ENCODE data around the gene MKNK1.

The MKNK1 gene

GRCh38 chr1:46575778-46576177, 28.3 kb downstream of the MKNK1 start:
- DNase-seq (ENCODE audit: low read depth): no peak
- no peak overlapping the region for H3K4me3 ChIP-seq (ENCODE audit: low read length)
- TF ChIP-seq, protein P1, sequence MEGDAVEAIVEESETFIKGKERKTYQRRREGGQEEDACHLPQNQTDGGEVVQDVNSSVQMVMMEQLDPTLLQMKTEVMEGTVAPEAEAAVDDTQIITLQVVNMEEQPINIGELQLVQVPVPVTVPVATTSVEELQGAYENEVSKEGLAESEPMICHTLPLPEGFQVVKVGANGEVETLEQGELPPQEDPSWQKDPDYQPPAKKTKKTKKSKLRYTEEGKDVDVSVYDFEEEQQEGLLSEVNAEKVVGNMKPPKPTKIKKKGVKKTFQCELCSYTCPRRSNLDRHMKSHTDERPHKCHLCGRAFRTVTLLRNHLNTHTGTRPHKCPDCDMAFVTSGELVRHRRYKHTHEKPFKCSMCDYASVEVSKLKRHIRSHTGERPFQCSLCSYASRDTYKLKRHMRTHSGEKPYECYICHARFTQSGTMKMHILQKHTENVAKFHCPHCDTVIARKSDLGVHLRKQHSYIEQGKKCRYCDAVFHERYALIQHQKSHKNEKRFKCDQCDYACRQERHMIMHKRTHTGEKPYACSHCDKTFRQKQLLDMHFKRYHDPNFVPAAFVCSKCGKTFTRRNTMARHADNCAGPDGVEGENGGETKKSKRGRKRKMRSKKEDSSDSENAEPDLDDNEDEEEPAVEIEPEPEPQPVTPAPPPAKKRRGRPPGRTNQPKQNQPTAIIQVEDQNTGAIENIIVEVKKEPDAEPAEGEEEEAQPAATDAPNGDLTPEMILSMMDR (IDR thresholded peaks at IDR 0.05; ENCODE audit: insufficient read depth, low read depth, low read length, missing control alignments): no peak

DNA sequence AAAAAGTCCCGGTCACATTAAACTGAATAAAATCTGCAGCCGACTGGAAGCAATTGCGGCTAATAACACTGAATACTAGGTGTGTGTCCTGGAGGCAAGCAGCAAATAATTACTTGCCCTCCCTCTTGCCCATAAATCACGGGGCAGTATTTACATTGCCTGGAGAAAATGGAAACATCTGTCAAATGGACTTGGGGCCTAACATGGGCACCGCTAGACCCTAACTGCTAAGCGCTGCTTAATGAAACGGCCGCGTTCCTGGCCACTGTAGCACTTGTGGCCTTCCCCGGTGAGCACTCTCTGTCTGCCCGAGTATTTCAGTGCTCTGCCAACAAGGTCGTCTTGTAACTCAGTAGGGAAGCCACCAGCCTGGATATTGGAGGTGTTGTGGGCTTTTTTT, 28.8 kb downstream of the MKNK1 start:
- TF ChIP-seq, protein P1 (IDR thresholded peaks at IDR 0.05; ENCODE audit: insufficient read depth, low read depth, low read length, missing control alignments): no peak
- DNase-seq (ENCODE audit: low read depth): no peak
- H3K4me3 ChIP-seq (ENCODE audit: low read length): no peak overlapping the region

- TF ChIP-seq, protein P1 (IDR thresholded peaks at IDR 0.05; ENCODE audit: insufficient read depth, low read depth, low read length, missing control alignments): no peak
- DNase-seq (ENCODE audit: low read depth): no peak
- no peak overlapping the region for H3K4me3 ChIP-seq (ENCODE audit: low read length)
Measured at GRCh38 chr1:46571691-46572225, 32.3 kb downstream of the MKNK1 start.

DNA sequence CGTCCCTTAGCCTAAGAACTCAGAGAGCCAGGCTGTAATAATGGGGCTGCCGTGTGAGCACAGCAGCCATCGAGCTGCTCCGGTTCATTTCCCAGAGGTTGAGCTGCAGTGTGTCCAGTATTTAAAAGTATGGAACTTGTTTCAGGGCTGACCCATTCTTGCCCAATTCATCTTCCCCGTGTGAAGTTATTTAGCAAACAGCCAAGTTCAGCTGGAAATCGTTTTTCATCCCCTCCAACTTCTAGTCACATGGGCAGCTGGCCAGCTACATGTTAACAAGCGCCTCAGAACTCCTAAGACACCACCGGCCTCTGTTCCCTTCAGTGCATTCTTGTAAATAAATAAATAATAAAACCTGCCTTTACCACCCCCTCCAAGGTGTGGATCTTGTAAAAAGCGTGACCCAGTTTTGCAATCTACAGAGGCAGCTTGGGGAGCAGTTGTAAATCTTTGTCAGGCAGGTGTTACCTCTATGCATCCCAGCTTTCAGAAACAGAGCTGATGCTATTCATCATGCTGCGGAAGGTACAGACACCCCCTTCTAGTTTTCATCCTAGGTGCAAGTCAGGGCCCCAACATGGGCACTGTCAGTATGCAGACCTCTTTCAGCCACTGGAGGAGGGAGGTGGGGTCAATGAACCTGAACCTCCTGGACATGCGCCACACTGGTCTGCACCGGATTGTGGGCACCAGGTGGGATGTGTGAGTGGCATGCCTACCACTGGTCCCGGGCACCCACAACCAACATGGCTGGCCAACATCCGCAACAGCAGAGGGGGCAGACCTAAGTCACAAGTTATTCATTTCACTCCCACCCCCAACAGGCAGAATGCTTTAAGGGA, 34.0 kb downstream of the MKNK1 start:
- TF ChIP-seq, protein P1 (IDR thresholded peaks at IDR 0.05; ENCODE audit: insufficient read depth, low read depth, low read length, missing control alignments): no peak
- DNase-seq (ENCODE audit: low read depth): no peak
- no peak overlapping the region for H3K4me3 ChIP-seq (ENCODE audit: low read length)

DNA sequence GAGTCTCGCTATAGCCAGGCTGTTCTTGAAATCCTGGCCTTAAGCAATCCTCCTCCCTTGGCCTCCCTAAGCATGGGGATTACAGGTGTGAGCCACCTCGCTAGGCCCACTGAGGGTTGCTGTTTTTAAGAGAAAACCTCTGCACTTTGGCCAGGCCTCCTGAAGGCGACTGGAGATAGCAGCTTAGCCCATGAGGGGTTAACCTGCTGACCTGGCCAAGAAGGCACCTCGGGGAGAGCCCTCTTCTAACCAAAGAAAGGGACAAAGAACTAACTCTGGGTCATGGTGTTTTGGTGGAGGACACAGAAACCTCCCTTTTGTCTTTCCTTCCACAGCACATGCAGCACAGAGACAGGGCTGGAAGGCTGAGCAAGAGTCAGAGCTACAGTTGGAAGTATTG, 35.0 kb downstream of the MKNK1 start:
- TF ChIP-seq, protein P1 (IDR thresholded peaks at IDR 0.05; ENCODE audit: insufficient read depth, low read depth, low read length, missing control alignments): no peak
- DNase-seq (ENCODE audit: low read depth): no peak
- no peak overlapping the region for H3K4me3 ChIP-seq (ENCODE audit: low read length)

DNA sequence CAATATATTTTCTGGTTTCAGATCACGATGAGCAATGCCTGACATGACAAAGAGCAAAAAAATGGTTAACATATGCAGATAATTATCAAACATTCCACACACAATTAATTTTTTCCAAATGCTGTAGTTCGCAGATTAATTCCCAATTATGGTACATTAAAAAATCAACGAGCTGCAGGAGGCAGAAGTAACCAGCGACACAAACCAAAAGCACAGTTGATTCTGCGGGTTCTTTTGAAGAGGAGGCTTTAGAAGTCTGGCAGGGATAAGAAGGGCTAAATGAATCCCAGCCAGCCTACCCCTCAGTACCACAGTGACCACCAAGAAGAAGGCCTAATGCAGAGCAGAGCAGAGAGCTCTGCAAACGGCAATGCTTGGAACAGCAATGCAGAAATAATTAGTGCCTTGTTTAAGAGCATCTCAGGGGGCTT, 35.6 kb downstream of the MKNK1 start:
- DNase-seq (ENCODE audit: low read depth): no peak
- no peak overlapping the region for H3K4me3 ChIP-seq (ENCODE audit: low read length)
- TF ChIP-seq, protein P1 (IDR thresholded peaks at IDR 0.05; ENCODE audit: insufficient read depth, low read depth, low read length, missing control alignments): no peak

Data from epithelial cell of esophagus (primary cell).